ENCODE measurements around the gene RFWD3. TPM values are rescaled to one million over a fixed set of nuclear protein-coding genes. Genes with fewer than 3 reads are reported as not detected.

Gene RFWD3
- total RNA-seq, 2 donors from 2014 or later: 2.9 to 9.7 TPM

DNA sequence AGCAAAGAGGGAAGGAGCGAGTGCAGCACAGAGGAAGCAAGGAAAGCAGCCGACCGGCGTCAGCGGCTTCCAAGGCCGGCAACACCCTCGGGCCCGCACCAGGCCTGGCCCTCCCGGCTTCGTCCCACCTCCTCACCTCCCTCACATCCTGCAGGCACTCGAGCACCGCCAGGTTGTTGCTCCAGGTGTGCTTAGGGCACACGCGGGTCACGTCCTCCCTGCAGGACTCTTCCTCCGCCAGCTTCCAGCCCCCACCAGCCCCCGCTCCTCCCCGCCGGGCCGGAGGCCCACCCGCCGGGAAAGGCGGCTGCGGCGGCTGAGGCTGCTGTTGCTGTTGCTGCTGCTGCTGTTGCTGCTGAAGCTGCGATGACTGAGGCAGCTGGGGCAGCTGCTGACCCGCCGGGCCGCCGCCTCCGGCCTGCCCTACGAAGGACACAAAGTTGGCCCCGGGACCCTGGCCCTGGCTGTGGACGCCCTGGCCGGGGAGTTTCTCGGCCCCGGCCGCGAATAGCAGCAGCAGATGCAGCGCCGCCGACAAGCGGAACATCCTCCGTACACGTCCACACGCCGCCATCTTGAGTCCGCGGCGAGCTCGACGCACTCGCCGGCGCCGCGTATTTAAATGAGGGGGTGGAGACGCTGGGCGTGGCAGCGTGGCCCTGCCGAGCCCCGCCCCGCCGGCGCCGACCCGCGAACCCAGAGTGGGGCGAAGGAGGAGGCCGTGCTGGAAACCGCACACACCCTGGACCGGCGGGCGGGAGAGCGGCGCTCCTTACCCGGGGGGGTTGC is 60.0 kb downstream of the RFWD3 start, which contains the start of gene GLG1:
GLG1 (minus strand) TSS at position 594 of the 789 bp plus-strand sequence; CDS start at position 574, 20 bp downstream.
- H3K36me3 ChIP-seq: no peaks in the 10 kb centered on the region
- H3K4me3 ChIP-seq: peak within 1 kb of the TSS; percentile 83 to 93
- peaks cover 0 to 29% of the 10 kb centered on the region in 2 donors for H3K4me1 ChIP-seq
- no peaks in the 10 kb centered on the region for H3K9me3 ChIP-seq
- peak within 1 kb of the TSS; percentile 95 to 96 for H3K27ac ChIP-seq
- H3K27me3 ChIP-seq: no peaks in the 10 kb centered on the region
- TF ChIP-seq CTCF (IDR thresholded peaks at IDR 0.05): no peak
- peak; percentile 88 for DNase-seq (ENCODE audit: low spot score)

- no peaks in the 10 kb centered on the region for H3K36me3 ChIP-seq
- H3K4me3 ChIP-seq: peak overlapping the region; percentile 83 to 93
- no peaks in the 10 kb centered on the region for H3K27me3 ChIP-seq
- DNase-seq (ENCODE audit: low spot score): no peak
- H3K4me1 ChIP-seq: peaks cover 0 to 37% of the 10 kb centered on the region in 2 donors
- no peaks in the 10 kb centered on the region for H3K9me3 ChIP-seq
- peak overlapping the region; percentile 95 to 96 for H3K27ac ChIP-seq
- no peak for TF ChIP-seq CTCF (IDR thresholded peaks at IDR 0.05)
Measured at GRCh38 chr16:74605746-74606520, 60.7 kb downstream of the RFWD3 start.

GRCh38 chr16:74605332-74605731 is 61.3 kb downstream of the RFWD3 start:
- peaks cover 0 to 37% of the 10 kb centered on the region in 2 donors for H3K4me1 ChIP-seq
- no peaks in the 10 kb centered on the region for H3K9me3 ChIP-seq
- H3K27ac ChIP-seq: peak overlapping the region in 1 of 2 donors; percentile 95
- H3K27me3 ChIP-seq: no peaks in the 10 kb centered on the region
- no peaks in the 10 kb centered on the region for H3K36me3 ChIP-seq
- DNase-seq (ENCODE audit: low spot score): no peak
- peak overlapping the region; percentile 83 to 93 for H3K4me3 ChIP-seq
- TF ChIP-seq CTCF (IDR thresholded peaks at IDR 0.05): no peak

DNA sequence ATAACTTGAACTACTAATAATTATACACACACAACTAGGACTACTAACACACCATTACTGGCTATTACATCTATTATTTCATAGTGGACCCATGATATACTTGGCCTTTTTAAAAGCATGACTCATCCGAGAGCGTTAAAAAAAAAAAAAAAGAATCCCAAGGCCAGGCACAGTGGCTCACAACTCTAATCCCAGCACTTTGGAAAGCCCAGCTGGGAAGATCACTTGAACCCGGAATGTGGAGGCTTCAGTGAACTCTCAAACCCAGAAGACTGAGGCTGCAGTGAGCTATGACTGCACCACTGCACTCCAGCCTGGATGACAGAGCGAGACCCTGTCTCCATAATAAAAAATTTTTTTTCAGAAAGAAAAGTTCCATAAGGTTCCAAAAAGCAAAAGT is 62.8 kb downstream of the RFWD3 start:
- H3K27ac ChIP-seq: no peak overlapping the region
- no peaks in the 10 kb centered on the region for H3K36me3 ChIP-seq
- peaks cover 0 to 37% of the 10 kb centered on the region in 2 donors for H3K4me1 ChIP-seq
- no peak overlapping the region for H3K4me3 ChIP-seq
- H3K9me3 ChIP-seq: no peaks in the 10 kb centered on the region
- H3K27me3 ChIP-seq: no peaks in the 10 kb centered on the region
- no peak for TF ChIP-seq CTCF (IDR thresholded peaks at IDR 0.05)
- no peak for DNase-seq (ENCODE audit: low spot score)

GRCh38 chr16:74601126-74601871 is 65.4 kb downstream of the RFWD3 start:
- Histone ChIP-seq H3K27ac (no peak overlapping the region), H3K9me3 (no peaks in the 10 kb centered on the region), H3K36me3 (no peaks in the 10 kb centered on the region), H3K27me3 (no peaks in the 10 kb centered on the region), H3K4me3 (no peak overlapping the region), H3K4me1 (peaks cover 0 to 37% of the 10 kb centered on the region in 2 donors)
- DNase-seq (ENCODE audit: low spot score): no peak
- no peak for TF ChIP-seq CTCF (IDR thresholded peaks at IDR 0.05)

All from right atrium auricular region (tissue), 2 donors.